ENCODE data around the gene FCGBP. TPM values are rescaled to one million over a fixed set of nuclear protein-coding genes. Genes with fewer than 3 reads are reported as not detected.

FCGBP gene
- total RNA-seq, 6 experiments from 2014 or later, result 0.02 to 0.83 (median 0.18) TPM

GRCh38 chr19:39928357-39928725, 6.1 kb downstream of the FCGBP start:
- Mint-ChIP-seq H3K27ac (no peak overlapping the region), H3K9me3 (no peaks in the 10 kb centered on the region; the same call in 1 of the 2 replicates), H3K27me3 (ENCODE audit: insufficient read depth) (peaks cover 8% of the 10 kb centered on the region), H3K4me1 (ENCODE audit: low read depth) (no peaks in the 10 kb centered on the region), H3K4me3 (no peak overlapping the region), H3K36me3 (ENCODE audit: low read depth) (no peaks in the 10 kb centered on the region)
- no peak for DNase-seq
- TF ChIP-seq CTCF (IDR thresholded peaks at IDR 0.05), result no peak

- peaks cover 8% of the 10 kb centered on the region for H3K27me3 Mint-ChIP-seq (ENCODE audit: insufficient read depth)
- no peak for TF ChIP-seq CTCF (IDR thresholded peaks at IDR 0.05)
- H3K4me3 Mint-ChIP-seq, result no peak overlapping the region
- H3K27ac Mint-ChIP-seq, result no peak overlapping the region
- H3K36me3 Mint-ChIP-seq (ENCODE audit: low read depth), result no peaks in the 10 kb centered on the region
- H3K9me3 Mint-ChIP-seq, result no peaks in the 10 kb centered on the region; the same call in 1 of the 2 replicates
- no peaks in the 10 kb centered on the region for H3K4me1 Mint-ChIP-seq (ENCODE audit: low read depth)
- no peak for DNase-seq
Measured at GRCh38 chr19:39927524-39928356, 6.7 kb downstream of the FCGBP start.

- no peak for DNase-seq
- Mint-ChIP-seq H3K4me1 (ENCODE audit: low read depth) (no peaks in the 10 kb centered on the region), H3K9me3 (no peaks in the 10 kb centered on the region; the same call in 1 of the 2 replicates)
Measured at GRCh38 chr19:39927076-39927475, 7.4 kb downstream of the FCGBP start.

GRCh38 chr19:39926170-39926760, 8.2 kb downstream of the FCGBP start:
- peaks cover 8% of the 10 kb centered on the region for H3K27me3 Mint-ChIP-seq (ENCODE audit: insufficient read depth)
- DNase-seq, result no peak
- H3K4me1 Mint-ChIP-seq (ENCODE audit: low read depth), result no peaks in the 10 kb centered on the region
- no peaks in the 10 kb centered on the region; the same call in 1 of the 2 replicates for H3K9me3 Mint-ChIP-seq
- TF ChIP-seq CTCF (IDR thresholded peaks at IDR 0.05), result no peak
- no peaks in the 10 kb centered on the region for H3K36me3 Mint-ChIP-seq (ENCODE audit: low read depth)
- H3K4me3 Mint-ChIP-seq, result no peak overlapping the region
- no peak overlapping the region for H3K27ac Mint-ChIP-seq

More at GRCh38 chr19:39927076-39927475, 7.4 kb downstream of the FCGBP start:
- no peak for TF ChIP-seq CTCF (IDR thresholded peaks at IDR 0.05)
- no peak overlapping the region for H3K27ac Mint-ChIP-seq
- peaks cover 8% of the 10 kb centered on the region for H3K27me3 Mint-ChIP-seq (ENCODE audit: insufficient read depth)
- no peaks in the 10 kb centered on the region for H3K36me3 Mint-ChIP-seq (ENCODE audit: low read depth)
- H3K4me3 Mint-ChIP-seq, result no peak overlapping the region

- H3K4me3 Mint-ChIP-seq, result no peak overlapping the region
- no peak for DNase-seq
- H3K36me3 Mint-ChIP-seq (ENCODE audit: low read depth), result no peaks in the 10 kb centered on the region
- no peaks in the 10 kb centered on the region; the same call in 1 of the 2 replicates for H3K9me3 Mint-ChIP-seq
- TF ChIP-seq CTCF (IDR thresholded peaks at IDR 0.05), result no peak
- H3K27ac Mint-ChIP-seq, result no peak overlapping the region
- H3K4me1 Mint-ChIP-seq (ENCODE audit: low read depth), result no peaks in the 10 kb centered on the region
- peaks cover 7% of the 10 kb centered on the region for H3K27me3 Mint-ChIP-seq (ENCODE audit: insufficient read depth)
Measured at GRCh38 chr19:39924952-39925351, 9.5 kb downstream of the FCGBP start.

All from HFFc6 (cell line).